Neural cell (in vitro differentiated cells): ENCODE measurements around the gene ARL5B. TPM values are rescaled to one million over a fixed set of nuclear protein-coding genes. Genes with fewer than 3 reads are reported as not detected.

Source experiments
- H2AFZ ChIP-seq: fragments of 200-600, 300-800 bp; sonication (generic), shearing (Covaris generic); 2 replicates; pipeline ENCODE4 v1.6.0; 2014; ENCODE audit warnings: low read depth, mild to moderate bottlenecking, antibody characterized with exemption, low read length, moderate library complexity
- H3F3A ChIP-seq: fragments of 200-600 bp; shearing (Covaris generic); 2 replicates; pipeline ENCODE4 v1.6.1; 2016; ENCODE audit warnings: mild to moderate bottlenecking, moderate library complexity, mixed read lengths, antibody characterized with exemption, low read length; ENCODE audit not compliant: insufficient read depth, poor library complexity, severe bottlenecking
- H3K27ac ChIP-seq: fragments of 200-600, 300-800 bp; sonication (generic), shearing (Covaris generic); 2 replicates; pipeline ENCODE4 v1.5.1; 2014; ENCODE audit warnings: mild to moderate bottlenecking, low read length, moderate library complexity
- H3K27me3 ChIP-seq: fragments of 300-800, 200-600 bp; sonication (generic), shearing (Covaris generic); 2 replicates; pipeline ENCODE4 v1.6.0; 2014; ENCODE audit warnings: mild to moderate bottlenecking, low read depth, low read length, moderate library complexity; ENCODE audit not compliant: insufficient read depth
- H3K36me3 ChIP-seq: fragments of 300-800, 200-600 bp; sonication (generic), shearing (Covaris generic); 2 replicates; pipeline ENCODE4 v1.5.1; 2014; ENCODE audit warnings: mild to moderate bottlenecking, antibody characterized with exemption, low read length, moderate library complexity; ENCODE audit not compliant: insufficient read depth
- H3K4me2 ChIP-seq: fragments of 300-800, 200-600 bp; sonication (generic), shearing (Covaris generic); 2 replicates; pipeline ENCODE4 v1.6.0; 2014; ENCODE audit warnings: mild to moderate bottlenecking, low read length
- H3K4me3 ChIP-seq: fragments of 300-800, 200-600 bp; sonication (generic), shearing (Covaris generic); 2 replicates; pipeline ENCODE4 v1.5.1; 2014; ENCODE audit warnings: mild to moderate bottlenecking, low read length, moderate library complexity
- H3K79me2 ChIP-seq: fragments of 200-600 bp; shearing (Covaris generic); replicated peaks from 2 replicates; pipeline ENCODE4 v1.6.0; 2014; ENCODE audit warnings: mild to moderate bottlenecking, low read length, moderate library complexity; ENCODE audit not compliant: insufficient read depth
- H3K9ac ChIP-seq: fragments of 300-800, 200-600 bp; sonication (generic), shearing (Covaris generic); 2 replicates; pipeline ENCODE4 v1.6.1; 2016; ENCODE audit warnings: mild to moderate bottlenecking, low read length, mixed read lengths
- H3K9me2 ChIP-seq: fragments of 200-600 bp; shearing (Covaris generic); 2 replicates; pipeline ENCODE4 v1.6.1; 2016; ENCODE audit warnings: mild to moderate bottlenecking, low read length, mixed read lengths; ENCODE audit not compliant: insufficient read depth
- H3K9me3 ChIP-seq: fragments of 200-600, 300-800 bp; sonication (generic), shearing (Covaris generic); 2 replicates; pipeline ENCODE4 v1.6.1; 2016; ENCODE audit warnings: mild to moderate bottlenecking, mixed run types, low read length, moderate library complexity, mixed read lengths
- H4K20me1 ChIP-seq: fragments of 200-600 bp; shearing (Covaris generic); 2 replicates; pipeline ENCODE4 v1.6.1; 2016; ENCODE audit warnings: mild to moderate bottlenecking, mixed run types; ENCODE audit not compliant: insufficient read depth
- CTCF ChIP-seq: fragments of 450-650 bp; IDR thresholded peaks from 2 replicates; pipeline ENCODE4 v1.5.1; 2014; ENCODE audit warnings: antibody characterized with exemption, mild to moderate bottlenecking, moderate library complexity; ENCODE audit not compliant: poor library complexity, severe bottlenecking
- EP300 ChIP-seq: fragments of 450-650 bp; conservative IDR thresholded peaks from 2 replicates; pipeline ENCODE4 v1.6.1; 2014; ENCODE audit warnings: antibody characterized with exemption, mild to moderate bottlenecking, moderate library complexity; ENCODE audit not compliant: poor library complexity, severe bottlenecking
- EZH2 ChIP-seq: fragments of 200-600, 300-800 bp; shearing (Covaris generic), sonication (generic); IDR thresholded peaks from 2 replicates; pipeline ENCODE4 v1.6.1; 2014; ENCODE audit warnings: antibody characterized with exemption, low read length, borderline replicate concordance, mild to moderate bottlenecking; ENCODE audit not compliant: insufficient read depth, poor library complexity, severe bottlenecking
- MXI1 ChIP-seq: fragments of 450-650 bp; conservative IDR thresholded peaks from 2 replicates; pipeline ENCODE4 v1.6.1; 2014; ENCODE audit warnings: antibody characterized with exemption, mild to moderate bottlenecking; ENCODE audit not compliant: poor library complexity, severe bottlenecking
- POLR2AphosphoS5 ChIP-seq: IDR thresholded peaks from 2 replicates; pipeline ENCODE4 v1.6.1; 2012
- RAD21 ChIP-seq: fragments of 450-650 bp; conservative IDR thresholded peaks from 2 replicates; pipeline ENCODE4 v1.6.1; 2014; ENCODE audit warnings: antibody characterized with exemption, mild to moderate bottlenecking, moderate library complexity
- REST ChIP-seq: IDR thresholded peaks from 2 replicates; pipeline ENCODE4 v1.6.1; 2012; ENCODE audit warnings: borderline replicate concordance
- SMC3 ChIP-seq: fragments of 450-650 bp; conservative IDR thresholded peaks from 2 replicates; pipeline ENCODE4 v1.6.1; 2014; ENCODE audit warnings: antibody characterized with exemption, mild to moderate bottlenecking, moderate library complexity; ENCODE audit not compliant: poor library complexity
- TAF1 ChIP-seq: IDR thresholded peaks from 2 replicates; pipeline ENCODE4 v1.6.1; 2012; ENCODE audit warnings: low read depth
- polyA plus RNA-seq: library from polyadenylated mRNA; depleted of rRNA; stranded (reverse); fragments of >200 nt; gene quantifications from 2 replicates; pipeline ENCODE4 v1.2.3, GENCODE V29; 2014

Gene ARL5B
- polyA plus RNA-seq, 1 donor from 2014 or later: 50.0 TPM

- Histone ChIP-seq H3F3A (no peaks in the 10 kb centered on the region), H3K9me2 (no peaks in the 10 kb centered on the region), H3K4me2 (no peak overlapping the region), H3K4me3 (no peak overlapping the region), H3K27me3 (no peaks in the 10 kb centered on the region), H3K27ac (no peak overlapping the region), H2AFZ (no peak overlapping the region), H3K9ac (no peak overlapping the region), H3K79me2 (no peaks in the 10 kb centered on the region), H4K20me1 (no peaks in the 10 kb centered on the region), H3K9me3 (no peaks in the 10 kb centered on the region), H3K36me3 (no peaks in the 10 kb centered on the region)
- TF ChIP-seq EP300: no peak
- TF ChIP-seq POLR2AphosphoS5: no peak
- TF ChIP-seq RAD21: no peak
- TF ChIP-seq SMC3: no peak
- TF ChIP-seq REST: no peak
- TF ChIP-seq CTCF: no peak
- no peak for TF ChIP-seq EZH2
- no peak for TF ChIP-seq MXI1
- no peak for TF ChIP-seq TAF1
Observed at GRCh38 chr10:18610517-18610916, 48.7 kb upstream of the ARL5B start.

GRCh38 chr10:18611168-18611567 is 48.1 kb upstream of the ARL5B start:
- Histone ChIP-seq H3K27me3 (no peaks in the 10 kb centered on the region), H3K9me3 (no peaks in the 10 kb centered on the region), H3K4me3 (no peak overlapping the region), H3K4me2 (no peak overlapping the region), H3K9ac (no peak overlapping the region), H3K36me3 (no peaks in the 10 kb centered on the region), H3K27ac (no peak overlapping the region), H4K20me1 (no peaks in the 10 kb centered on the region), H3K79me2 (no peaks in the 10 kb centered on the region), H3K9me2 (no peaks in the 10 kb centered on the region), H3F3A (no peaks in the 10 kb centered on the region), H2AFZ (no peak overlapping the region)
- TF ChIP-seq EP300 (no peak), REST (no peak), CTCF (no peak), MXI1 (no peak), SMC3 (no peak), EZH2 (no peak), RAD21 (no peak), TAF1 (no peak)
